ENCODE data around the gene PPARG.
"Not testable (repeated sequence)": the region's sequence is repeated elsewhere in the genome, so short reads cannot be mapped to it uniquely, and the experiment has no call there.

The PPARG gene

GRCh38 chr3:12379640-12380429 is 91.0 kb downstream of the PPARG start:
- DNase-seq (ENCODE audit: low read depth in 2 of 2): no peak

DNA sequence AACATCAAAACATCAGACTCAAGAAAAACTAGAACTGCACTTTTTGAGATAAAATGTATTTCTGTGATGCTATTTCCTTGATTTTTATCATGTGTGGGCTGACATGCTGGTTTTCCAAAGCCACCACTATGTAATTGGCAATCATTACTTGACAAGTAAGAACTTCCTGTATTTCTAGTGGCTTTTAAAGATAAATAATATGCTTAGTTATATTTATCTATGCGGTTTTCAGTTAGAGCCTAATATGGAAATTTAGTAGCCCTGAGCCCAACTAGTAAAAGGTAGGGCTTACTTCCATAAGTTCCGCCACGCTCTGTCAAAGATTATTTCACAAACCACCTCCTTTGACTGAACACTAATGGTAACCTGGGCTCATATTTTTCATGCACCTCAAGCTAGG is 91.6 kb downstream of the PPARG start:
- no peak for DNase-seq (ENCODE audit: low read depth in 2 of 2)

DNA sequence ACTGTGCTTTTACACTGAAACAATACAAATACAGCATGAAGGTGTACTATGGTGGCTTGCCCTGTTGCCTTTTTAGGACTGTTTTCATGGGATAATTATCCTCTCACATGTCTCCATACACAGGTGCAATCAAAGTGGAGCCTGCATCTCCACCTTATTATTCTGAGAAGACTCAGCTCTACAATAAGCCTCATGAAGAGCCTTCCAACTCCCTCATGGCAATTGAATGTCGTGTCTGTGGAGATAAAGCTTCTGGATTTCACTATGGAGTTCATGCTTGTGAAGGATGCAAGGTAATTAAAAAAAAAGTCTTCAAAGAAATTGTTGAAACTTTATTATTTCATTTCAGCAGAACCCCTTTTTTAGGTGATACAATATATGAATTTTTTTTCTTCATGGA is 92.3 kb downstream of the PPARG start:
- no peak for DNase-seq (ENCODE audit: low read depth in 2 of 2)

DNA sequence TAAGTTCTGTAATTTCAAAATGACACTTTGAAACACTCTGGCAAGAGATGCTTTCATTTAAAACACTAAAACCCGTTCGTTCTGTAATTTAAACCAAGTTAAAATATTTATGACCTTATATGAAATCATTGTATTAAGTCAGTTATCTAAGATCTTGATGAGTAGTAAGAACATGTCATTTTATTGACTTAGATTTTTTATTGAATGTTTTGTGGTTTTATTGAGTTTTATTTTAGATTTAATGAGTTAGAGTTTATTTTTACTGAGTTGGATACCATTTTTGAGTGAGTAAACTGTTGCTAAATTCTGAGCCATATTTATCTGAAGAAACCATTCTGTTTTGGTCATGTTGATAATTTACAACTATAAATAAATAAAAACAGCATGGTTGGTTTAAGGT is 94.3 kb downstream of the PPARG start:
- no peak for DNase-seq (ENCODE audit: low read depth in 2 of 2)

DNA sequence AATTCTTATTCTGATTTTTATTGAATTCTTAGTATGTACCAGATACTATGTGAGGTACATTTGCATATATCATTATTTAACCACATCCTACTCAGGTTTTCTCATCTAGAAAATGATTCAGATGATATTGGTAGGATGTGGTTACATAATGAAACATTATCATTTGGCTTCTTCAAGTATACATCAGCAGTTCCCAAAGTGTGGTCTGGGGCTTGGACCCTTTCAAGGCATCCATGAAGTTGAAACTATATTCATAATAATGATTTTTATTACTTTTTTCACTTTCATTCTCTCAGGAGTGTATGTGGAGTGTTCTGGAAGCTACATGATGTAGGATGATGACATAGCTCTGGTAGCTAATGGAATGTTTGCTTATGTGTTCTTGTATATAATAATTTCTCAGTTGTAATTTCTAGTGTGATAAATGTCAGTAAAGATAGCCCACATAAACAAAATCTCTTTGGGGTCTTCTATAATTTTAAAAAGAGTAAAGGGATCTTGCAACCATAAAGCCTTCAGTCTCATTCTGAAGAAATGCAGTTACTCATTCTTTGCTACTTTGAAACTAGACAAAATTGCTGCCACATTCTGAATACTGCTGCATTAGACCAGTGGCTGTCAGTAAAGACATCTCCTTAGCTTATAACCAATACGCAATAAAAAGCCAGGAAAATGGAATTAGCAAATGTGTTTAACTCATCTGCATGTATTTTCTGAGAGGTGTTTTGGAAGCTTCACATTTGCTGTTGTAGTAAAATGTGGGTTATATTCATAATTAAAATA is 95.8 kb downstream of the PPARG start:
- no peak for DNase-seq (ENCODE audit: low read depth in 2 of 2)

DNA sequence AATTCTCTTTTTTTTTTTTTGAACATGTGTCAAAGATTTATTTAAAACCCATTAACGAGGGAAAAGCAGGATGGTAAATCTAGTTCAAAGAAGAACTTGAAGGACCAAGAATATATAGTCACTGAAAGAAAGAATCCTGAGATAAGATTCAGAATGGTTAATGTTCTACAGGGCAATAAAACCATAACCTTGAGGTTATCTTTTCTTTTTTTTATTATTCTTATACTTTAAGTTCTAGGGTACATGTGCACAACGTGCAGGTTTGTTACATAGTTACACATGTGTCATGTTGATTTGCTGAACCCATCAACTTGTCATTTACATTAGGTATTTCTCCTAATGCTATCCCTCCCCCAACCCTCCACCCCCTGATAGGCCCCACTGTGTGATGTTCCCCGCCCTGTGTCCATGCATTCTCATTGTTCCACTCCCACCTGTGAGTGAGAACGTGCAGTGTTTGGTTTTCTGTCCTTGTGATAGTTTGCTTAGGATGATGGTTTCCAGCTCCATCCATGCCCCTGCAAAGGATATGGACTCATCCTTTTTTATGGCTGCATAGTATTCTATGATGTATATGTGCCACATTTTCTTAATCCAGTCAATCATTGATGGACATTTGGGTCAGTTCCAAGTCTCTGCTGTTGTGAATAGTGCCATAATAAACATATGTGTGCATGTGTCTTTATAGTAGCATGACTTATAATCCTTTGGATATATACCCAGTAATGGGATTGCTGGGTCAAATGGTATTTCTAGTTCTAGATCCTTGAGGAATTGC is 97.8 kb downstream of the PPARG start:
- not testable (repeated sequence) for DNase-seq (ENCODE audit: low read depth in 2 of 2)

GRCh38 chr3:12388185-12388584 is 99.3 kb downstream of the PPARG start:
- no peak for DNase-seq (ENCODE audit: low read depth in 2 of 2)

DNA sequence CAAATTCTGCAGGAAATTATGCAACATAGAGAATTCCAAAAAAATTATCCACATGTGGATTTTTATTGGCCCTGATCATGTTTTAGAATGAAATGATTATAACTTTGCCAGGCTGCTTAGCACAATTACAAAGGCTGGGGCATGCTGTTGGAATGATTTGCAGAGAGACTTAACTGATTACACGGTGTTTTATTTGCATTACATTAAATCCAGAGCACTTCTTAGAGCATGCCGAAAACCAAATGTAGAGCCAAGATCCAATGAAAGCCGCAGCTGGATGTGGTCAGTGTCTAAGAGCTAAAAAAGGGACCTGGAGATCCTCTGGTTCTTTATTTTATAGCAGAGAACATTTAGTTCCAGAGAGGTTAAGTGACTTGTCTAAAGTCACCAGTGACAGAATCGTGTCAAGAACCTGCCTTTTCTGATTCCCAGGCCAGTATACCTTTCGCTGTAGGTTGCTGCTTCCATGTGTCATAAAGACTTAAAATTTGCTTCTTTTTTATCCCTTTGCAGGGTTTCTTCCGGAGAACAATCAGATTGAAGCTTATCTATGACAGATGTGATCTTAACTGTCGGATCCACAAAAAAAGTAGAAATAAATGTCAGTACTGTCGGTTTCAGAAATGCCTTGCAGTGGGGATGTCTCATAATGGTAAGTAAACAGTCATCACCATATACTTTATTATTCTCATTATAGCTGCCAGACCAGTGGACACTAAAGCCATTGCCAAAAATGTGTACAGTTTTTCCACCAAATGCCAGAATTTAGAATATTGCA is 103.4 kb downstream of the PPARG start:
- no peak for DNase-seq (ENCODE audit: low read depth in 2 of 2)

DNA sequence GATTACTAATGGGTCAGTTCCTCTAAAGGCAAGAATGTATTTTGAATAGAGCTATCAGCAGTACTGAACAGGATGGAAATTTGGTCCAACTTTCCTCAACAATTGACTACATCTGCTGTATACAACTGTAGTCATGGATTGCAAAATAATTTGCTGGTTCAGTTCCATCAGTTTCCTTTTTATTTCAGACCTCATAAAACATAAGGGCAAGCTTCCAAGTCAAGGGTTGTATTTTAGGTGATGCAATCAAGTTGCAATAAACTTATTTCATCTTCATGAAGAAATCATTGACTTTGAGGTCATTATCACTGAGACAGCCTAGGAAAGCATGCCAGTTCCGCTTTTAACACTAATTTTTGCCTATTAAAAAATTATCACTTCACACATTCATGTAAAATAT is 105.0 kb downstream of the PPARG start:
- no peak for DNase-seq (ENCODE audit: low read depth in 2 of 2)

DNA sequence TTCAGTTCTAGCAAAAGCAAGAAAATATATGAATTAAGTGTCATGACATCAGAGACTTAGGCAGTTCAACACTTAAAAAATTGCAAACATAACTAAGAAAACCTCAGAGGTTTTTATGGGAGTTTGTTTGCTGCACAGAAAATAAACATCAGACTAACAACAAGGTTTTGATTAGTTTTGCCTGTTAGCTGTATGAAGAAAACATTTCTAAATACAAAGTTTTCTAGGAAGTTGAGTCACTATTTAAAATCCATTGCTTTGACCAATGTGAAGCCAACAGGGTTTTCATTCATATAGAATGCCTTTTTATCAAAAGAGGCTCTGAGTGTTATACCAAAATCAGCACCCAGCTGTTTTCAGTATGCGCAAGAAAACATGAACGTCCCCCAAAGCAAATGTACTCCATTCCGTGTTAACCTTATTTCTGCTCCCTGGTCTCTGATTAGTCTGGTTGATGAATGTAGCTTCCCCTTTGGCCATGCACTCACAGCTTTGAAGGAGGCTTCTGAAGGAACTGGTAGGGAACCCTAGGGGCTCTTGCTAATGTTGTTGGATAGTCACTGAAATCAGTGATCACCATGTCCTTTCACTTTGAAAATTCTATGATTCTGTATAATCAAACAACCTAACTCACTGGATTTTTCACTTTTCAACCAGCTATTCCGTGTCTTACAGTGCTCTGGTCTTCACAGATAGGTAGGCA is 105.8 kb downstream of the PPARG start:
- no peak for DNase-seq (ENCODE audit: low read depth in 2 of 2)

DNA sequence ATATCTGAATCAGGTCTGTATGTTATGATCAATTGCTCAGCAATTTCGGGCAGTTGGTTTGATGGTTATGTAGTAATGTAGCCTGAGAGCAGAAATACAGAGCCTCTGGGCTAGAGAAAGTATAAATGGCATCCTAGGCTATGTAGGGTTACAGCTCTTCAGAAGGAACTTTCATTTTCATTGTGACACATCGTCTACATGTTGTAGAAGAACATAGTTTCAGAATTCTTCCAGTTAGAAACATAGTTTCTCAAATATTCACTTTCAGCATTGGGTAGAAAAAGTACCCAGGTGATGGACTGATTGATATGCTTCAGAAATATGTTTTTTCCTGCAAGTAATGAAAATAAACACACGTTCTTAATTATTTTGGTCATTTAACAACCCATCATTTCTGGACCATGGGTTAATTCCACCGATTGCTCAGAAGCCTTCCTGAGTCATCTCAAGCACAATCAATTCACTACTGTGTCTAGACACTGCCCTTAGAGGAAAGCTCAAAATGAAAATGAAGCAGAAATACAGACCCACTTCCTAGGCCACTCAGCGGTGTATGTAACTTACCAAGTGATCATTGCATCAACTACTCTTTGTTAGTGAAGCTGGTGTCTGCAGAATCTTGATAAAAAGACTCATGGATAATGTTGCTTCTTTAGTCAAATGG is 106.6 kb downstream of the PPARG start:
- DNase-seq (ENCODE audit: low read depth in 2 of 2): no peak

DNA sequence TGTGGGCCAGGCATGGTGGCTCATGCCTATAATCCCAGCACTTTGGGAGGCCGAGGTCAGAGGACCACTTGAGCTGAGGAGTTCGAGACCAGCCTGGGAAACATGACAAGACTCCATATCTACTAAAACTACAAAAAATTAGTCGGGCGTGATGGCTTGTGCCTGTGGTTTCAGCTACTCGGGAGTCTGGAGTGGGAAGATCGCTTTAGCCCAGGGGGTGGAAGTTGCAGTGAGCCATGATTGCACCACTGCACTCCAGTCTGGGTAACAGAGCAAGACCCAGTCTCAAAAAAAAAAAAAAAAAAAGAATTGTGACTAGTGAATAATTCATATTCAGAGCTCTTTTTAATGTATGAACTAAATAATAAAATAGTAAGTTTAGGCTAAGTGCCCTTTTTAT is 107.6 kb downstream of the PPARG start:
- DNase-seq (ENCODE audit: low read depth in 2 of 2): no peak

- no peak for DNase-seq (ENCODE audit: low read depth in 2 of 2)
These were observed 110.4 kb downstream of the PPARG start for GRCh38 chr3:12399226-12399625.

- DNase-seq (ENCODE audit: low read depth in 2 of 2): no peak
These were observed 111.8 kb downstream of the PPARG start for GRCh38 chr3:12400616-12401194.

DNA sequence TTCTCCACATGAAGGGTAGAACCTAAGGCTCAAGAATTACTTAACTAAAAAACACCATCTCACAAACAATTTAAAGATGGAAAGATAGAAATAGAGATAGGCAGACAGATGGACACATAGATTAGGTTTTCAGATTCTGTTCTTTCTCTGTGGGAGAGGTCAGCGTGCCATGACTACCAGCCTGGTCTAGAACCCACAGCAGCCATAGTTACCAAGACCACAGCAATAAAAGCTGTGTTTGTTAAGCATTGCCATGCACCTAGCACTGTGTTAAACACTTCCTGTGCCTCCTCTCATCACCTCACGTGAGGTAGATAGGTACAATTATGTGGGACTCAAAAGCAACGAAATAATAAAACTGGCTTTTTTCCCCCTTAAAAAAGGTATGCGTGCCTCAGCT is 112.3 kb downstream of the PPARG start:
- no peak for DNase-seq (ENCODE audit: low read depth in 2 of 2)

GRCh38 chr3:12405432-12406272 is 116.8 kb downstream of the PPARG start:
- no peak for DNase-seq (ENCODE audit: low read depth in 2 of 2)

- DNase-seq (ENCODE audit: low read depth in 2 of 2): no peak
These were observed 120.3 kb downstream of the PPARG start for GRCh38 chr3:12408984-12409683.
